Right renal pelvis (tissue), 4 donors: ENCODE measurements around the gene POTEF. TPM values are rescaled to one million over a fixed set of nuclear protein-coding genes. Genes with fewer than 3 reads are reported as not detected.
"Not testable (repeated sequence)": the region's sequence is repeated elsewhere in the genome, so short reads cannot be mapped to it uniquely, and the experiment has no call there.

Experiments
- DNase-seq, 4 donors: peaks; one replicate each; pipeline ENCODE4 v3.0.0-alpha.2; 2013; ENCODE audit warnings: low read depth in 4 of 4, low spot score in 3 of 4, missing footprints in 1 of 4
- polyA plus RNA-seq, 4 donors: library from polyadenylated mRNA; unstranded; fragments of 120-200 nt; gene quantifications; one replicate each; pipeline ENCODE4 v1.2.1, GENCODE V29; 2013; ENCODE audit not compliant: insufficient read length in 4 of 4

The POTEF gene
- polyA plus RNA-seq, 4 donors, result 0.18 TPM; not detected in 3

DNA sequence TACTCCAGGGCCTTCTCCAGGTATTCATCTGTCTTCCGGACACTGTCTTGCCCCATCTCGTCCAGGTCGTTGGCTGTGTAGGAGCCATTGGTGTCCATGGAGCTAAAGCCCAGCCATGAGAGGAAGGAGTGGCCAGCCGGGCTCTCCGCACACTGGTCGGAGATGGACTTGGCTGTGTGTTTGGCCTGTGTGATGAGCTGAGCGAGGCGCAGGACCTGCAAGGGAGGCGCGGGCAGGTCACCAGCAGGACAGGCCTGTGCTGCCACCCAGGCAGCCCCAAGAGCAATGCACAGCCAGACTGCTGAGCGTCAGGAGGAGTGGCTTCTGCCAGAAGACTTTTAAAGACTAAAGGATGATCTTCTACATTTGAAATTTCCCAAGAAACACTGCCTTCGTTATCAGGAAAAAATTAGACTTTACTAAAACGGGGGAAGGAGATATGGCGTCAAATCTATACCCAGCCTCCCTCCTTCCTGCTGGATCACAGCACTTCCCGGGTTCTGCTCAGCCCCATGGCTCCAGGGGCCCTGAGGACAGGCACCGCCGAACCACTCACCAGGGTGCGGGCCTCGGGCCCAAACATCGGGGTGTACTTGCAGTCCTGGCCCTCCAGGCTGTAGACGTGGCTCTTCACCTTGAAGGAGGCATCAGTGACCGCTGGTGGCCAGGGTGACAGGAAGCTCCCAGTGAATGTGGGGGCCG lies 24.9 kb upstream of the POTEF start:
- DNase-seq, result not testable (repeated sequence)

DNA sequence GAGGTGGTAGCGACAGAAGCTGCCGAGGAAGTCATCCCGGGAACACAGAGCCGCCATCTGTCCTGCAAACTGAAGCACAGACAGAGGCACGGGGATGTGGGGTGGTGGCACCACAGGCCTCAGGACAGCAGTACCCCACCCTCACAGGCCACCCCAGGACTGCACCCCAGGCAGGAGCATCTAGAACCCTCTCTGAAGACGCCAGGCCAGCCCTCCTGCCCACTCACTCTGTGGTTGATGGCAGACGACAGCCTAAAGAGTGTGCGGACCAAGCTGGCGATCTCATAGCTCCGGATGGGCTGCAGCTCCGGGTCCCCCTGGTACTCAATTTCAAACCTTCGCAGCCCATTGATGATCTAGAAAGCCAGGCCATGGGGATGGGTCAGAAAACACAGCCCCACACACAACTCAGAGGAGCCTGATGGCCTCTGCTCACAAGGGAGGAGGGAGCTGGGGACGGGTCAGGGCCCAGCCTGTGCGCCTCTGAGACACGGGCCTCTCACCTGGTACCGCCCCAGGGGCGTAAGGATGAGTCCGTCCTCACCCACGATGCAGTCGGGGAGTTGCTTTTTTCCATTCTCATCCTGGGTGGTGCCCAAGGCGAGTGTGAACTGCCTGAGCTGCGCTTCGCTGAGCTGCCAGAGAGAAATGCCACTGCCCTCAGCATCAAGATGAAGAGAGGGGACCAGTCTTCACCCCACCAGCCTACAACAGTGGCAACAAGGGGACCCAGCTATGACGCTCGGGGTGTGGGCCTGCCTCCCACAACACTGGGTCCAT lies 24.0 kb upstream of the POTEF start:
- DNase-seq, result no peak

DNA sequence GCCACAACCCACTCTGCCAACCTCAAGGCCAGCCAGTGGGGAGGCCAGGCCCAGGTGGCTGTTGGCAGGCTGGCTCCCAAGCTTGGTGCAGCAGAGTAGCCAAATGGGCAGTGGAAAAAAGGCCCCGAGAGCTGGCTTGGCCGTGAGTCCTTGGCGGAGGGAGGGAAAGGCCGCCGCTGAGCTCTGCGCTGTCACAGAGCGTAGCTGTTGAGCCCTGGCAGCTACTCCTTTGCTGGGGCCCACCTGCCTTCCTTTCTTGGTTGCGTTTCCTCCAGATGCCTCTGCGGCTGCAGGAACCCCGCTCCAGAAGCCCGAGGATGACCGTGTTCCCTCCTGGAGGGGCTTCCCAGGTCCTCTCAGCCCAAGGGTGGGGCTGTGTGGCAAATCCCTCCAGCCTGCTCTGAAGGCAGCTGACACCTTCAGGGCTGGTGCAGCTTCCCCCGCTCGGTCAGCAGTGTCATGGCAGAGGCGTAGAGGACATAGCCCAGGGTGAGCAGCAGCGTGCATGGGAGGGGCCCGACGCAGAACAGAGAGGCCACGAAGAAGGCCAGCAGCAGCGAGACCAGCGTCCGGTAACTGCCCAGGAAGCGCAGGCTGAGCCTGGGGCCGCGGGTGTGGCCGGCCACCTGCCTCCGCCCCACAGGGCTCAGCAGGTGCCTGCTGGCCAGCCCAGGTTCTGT lies 23.3 kb upstream of the POTEF start:
- DNase-seq, result not testable (repeated sequence)

GRCh38 chr2:130151145-130151512 lies 22.1 kb upstream of the POTEF start:
- not testable (repeated sequence) for DNase-seq

DNA sequence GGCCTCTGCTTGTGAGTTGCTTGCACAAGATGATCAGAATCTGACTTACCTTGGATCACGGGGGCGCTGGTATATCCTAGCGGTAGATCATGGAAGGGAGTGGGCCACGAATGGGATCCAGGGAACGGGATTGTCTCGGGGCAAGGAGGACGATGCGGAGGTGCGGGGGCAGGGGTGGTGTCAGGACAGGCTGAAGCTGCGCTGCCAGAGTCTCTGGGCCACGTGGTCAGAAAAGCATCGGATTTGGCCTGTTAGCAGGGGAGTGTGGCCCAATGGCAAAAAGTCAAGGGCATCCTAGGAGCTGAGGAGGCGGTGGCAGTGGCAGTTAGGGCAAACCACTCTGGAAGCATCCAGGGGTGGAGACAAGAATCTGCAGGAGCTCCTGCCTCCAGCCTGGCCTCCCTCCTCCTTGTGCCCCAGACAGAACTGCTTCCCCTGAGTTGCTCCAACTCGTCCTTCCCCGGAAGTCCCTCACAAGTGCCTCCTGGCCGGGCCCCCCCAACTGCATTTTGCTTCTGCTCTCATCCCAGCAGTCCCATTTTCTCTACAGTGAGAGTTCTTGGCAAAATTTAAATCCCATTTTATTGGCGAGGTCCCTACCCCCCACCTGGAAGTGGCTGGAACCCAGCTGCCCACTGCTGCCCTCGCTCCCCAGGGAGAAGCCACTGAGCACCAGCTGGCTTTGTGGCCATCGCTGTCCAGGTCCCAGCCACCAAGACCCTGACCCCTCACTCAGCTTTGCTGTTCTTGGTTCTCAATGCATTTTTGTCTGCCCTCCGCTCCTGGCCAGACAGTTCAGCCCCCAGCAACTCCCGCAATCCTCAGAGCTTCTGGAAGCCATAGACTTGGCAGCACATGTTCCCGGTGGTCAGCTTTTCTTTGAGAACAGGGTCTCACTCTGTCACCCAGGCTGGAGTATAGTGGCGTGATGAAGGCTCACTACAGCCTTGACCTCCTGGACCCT lies 21.4 kb upstream of the POTEF start:
- DNase-seq, result no peak

- not testable (repeated sequence) for DNase-seq
Observed at GRCh38 chr2:130148515-130148914, 19.5 kb upstream of the POTEF start.

GRCh38 chr2:130145006-130145414 lies 16.0 kb upstream of the POTEF start, which contains the start of gene CCDC74B:
TSS of gene CCDC74B (minus strand) at chr2:130145112. CDS start at chr2:130144996, 116 bp downstream.
- not testable (repeated sequence) for DNase-seq

DNA sequence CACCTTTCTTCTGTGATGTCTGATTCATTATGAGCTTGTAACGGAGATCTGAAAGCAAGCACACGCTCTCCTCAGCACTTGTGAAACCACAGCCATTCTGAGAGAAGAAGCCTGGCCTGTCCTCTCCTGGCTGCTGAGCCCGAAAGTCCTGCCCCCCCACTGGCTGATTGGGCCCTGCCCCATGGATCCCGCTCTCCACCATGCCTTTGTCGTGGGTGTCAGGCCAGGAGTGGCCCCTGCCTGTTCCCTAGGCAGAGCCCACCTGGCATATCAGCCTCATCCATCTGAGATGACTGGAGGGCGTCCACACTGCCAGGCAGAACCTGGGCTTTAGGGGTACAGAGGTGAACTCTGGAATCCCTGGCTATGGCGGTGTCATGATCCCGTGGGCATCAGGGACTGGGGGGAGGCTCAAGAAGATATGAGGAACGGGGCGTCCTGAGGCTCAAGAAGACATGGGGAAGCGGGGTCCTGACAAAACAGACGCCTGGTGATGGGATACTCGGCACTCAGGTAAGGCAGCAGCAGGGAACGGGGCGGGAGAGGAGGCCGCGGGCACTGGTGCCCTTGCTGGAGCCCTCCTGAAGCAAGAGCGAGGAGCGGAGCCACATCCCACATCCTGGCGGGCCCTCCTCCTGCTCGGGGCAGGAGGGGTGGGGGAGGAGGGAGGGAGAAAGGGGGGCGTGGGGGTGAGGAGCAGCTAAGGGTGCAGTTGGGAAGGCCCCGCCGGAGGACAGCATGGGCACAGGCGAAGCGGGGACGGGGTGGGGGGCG lies 14.4 kb upstream of the POTEF start:
- DNase-seq, result not testable (repeated sequence)

- DNase-seq, result not testable (repeated sequence)
Observed at GRCh38 chr2:130142396-130143265, 13.6 kb upstream of the POTEF start.

GRCh38 chr2:130141645-130142370 lies 12.8 kb upstream of the POTEF start:
- DNase-seq, result not testable (repeated sequence)

GRCh38 chr2:130141002-130141401 lies 12.0 kb upstream of the POTEF start:
- DNase-seq, result not testable (repeated sequence)

GRCh38 chr2:130140516-130140915 lies 11.5 kb upstream of the POTEF start:
- not testable (repeated sequence) for DNase-seq

DNA sequence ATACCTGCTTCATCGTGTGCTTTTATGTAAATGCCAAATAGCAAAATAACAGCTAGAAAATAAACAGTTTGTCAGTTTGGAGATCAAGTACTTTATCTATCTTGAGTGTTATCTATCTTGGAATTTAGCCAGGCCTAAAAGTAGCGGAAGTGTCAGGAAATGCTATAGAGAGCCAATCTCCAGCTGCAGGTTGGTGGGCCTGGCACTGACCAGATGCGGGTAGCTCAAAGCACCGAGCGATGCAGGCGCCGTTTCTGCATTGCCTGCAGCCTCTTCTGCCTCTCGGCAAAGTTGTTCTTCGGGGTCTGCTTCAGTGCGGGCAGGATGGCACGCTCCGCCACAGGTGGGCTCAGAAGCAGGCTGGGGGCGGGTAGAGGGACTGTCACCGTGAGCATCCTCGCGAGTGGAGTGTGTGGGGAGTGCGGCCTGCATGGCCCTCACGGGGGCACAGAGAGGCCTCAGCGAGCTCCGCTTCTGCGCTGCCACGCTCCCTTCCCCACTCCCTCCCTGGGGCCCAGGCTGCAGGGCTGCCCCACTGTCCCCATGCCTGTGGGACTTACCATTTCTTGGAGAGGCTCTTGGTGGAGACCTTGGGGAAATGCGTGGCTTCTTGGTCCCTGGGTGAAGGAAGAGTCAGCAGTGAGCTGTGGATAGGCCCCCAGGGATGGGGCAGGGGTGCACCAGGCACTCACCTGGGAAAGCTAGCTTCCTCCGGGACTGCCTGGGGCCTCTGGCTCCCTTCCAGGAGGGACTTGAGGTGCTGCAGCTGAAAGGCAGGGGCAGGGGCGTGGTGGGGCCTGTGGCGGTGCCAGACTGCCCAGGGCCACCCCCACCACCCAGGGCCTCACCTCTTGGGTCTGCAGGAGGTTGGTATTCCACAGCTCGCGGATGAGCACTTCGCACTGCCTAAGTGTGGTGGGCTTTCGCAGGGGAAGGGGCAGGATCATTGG lies 10.6 kb upstream of the POTEF start:
- not testable (repeated sequence) for DNase-seq

GRCh38 chr2:130138841-130139251 lies 9.8 kb upstream of the POTEF start:
- DNase-seq, result not testable (repeated sequence)

DNA sequence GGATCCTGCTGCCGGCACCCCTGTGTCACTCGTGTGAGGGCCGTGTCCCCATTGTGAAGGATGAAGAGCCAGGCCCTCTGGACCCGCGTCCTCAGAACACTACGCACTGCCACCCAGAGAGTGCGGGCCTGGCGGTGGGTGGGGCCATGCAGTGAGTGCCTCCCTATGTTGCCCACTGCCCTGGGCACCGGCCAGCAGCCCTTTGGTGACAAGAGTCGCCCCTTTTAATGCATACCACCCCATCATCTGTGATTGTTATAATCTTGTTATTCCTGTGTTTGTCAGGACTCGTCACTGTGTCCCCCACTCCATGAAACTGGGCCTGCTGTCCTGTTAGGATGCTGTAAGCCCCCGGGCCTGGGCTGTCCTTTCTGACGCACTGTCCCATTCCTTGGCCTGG lies 9.3 kb upstream of the POTEF start:
- DNase-seq, result not testable (repeated sequence)

DNA sequence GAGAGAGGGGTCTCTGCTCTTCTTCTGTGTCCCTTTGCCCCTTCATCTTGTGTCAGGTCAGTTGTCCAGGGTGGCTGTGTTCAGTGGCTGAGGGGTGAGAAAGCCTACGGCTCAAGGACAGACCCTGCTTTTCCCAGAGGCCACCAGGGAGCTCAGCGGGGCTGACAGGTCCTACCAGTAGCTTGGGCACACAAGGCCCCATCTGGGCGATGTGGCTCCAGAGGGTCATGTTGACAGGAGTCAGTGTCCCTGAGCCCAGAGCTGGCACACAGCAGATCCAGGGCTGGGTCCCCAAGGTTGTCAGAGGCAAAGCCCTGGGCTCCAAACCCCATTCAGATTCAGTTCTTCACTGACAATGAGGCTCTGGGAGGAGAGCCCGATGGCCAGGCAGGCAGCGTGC lies 8.1 kb upstream of the POTEF start:
- DNase-seq, result not testable (repeated sequence)

- not testable (repeated sequence) for DNase-seq
Observed at GRCh38 chr2:130136546-130136945, 7.5 kb upstream of the POTEF start.
